HEK293 (cell line): ENCODE measurements around the gene PSTPIP2.

Source experiments
- EGR2 ChIP-seq: fragments of 450-650 bp; formaldehyde crosslinking; IDR thresholded peaks from 2 replicates; pipeline ENCODE4 v1.5.1; 2016; ENCODE audit warnings: low read depth, missing biosample characterization, missing genetic modification characterization
- GFI1B ChIP-seq: fragments of 450-650 bp; formaldehyde crosslinking; IDR thresholded peaks from 2 replicates; pipeline ENCODE4 v1.5.1; 2016; ENCODE audit warnings: missing biosample characterization, missing genetic modification characterization
- HOXC10 ChIP-seq: sonication (generic); formaldehyde crosslinking; IDR thresholded peaks from 2 replicates; pipeline ENCODE4 v1.8.1; 2023; ENCODE audit warnings: mild to moderate bottlenecking, missing genetic modification reagents
- HOXD13 ChIP-seq: sonication (generic); formaldehyde crosslinking; IDR thresholded peaks from 2 replicates; pipeline ENCODE4 v1.8.0; 2022; ENCODE audit warnings: missing genetic modification reagents, borderline replicate concordance
- KLF7 ChIP-seq: fragments of 450-650 bp; formaldehyde crosslinking; IDR thresholded peaks from 2 replicates; pipeline ENCODE4 v1.5.1; 2016; ENCODE audit warnings: missing biosample characterization, missing genetic modification characterization, borderline replicate concordance
- OSR2 ChIP-seq: fragments of 450-650 bp; formaldehyde crosslinking; IDR thresholded peaks from 2 replicates; pipeline ENCODE4 v1.5.1; 2016; ENCODE audit warnings: missing biosample characterization, missing genetic modification characterization
- TRIM28 ChIP-seq: IDR thresholded peaks from 2 replicates; pipeline ENCODE4 v1.6.1; 2011; ENCODE audit warnings: low read length, control low read depth, borderline replicate concordance
- ZBTB44 ChIP-seq: fragments of 450-650 bp; IDR thresholded peaks from 2 replicates; pipeline ENCODE4 v1.5.1; 2018; ENCODE audit warnings: missing biosample characterization, mild to moderate bottlenecking, missing genetic modification characterization
- ZBTB7A ChIP-seq: fragments of 450-650 bp; formaldehyde crosslinking; IDR thresholded peaks from 2 replicates; pipeline ENCODE4 v1.5.1; 2016; ENCODE audit warnings: low read depth, missing biosample characterization, missing genetic modification characterization
- ZFP41 ChIP-seq: fragments of 450-650 bp; formaldehyde crosslinking; IDR thresholded peaks from 2 replicates; pipeline ENCODE4 v1.5.1; 2016; ENCODE audit warnings: missing biosample characterization, missing genetic modification characterization, borderline replicate concordance
- ZNF112 ChIP-seq: fragments of 450-650 bp; formaldehyde crosslinking; IDR thresholded peaks from 2 replicates; pipeline ENCODE4 v1.5.0; 2017; ENCODE audit warnings: missing biosample characterization, missing genetic modification characterization
- ZNF148 ChIP-seq: fragments of 450-650 bp; formaldehyde crosslinking; IDR thresholded peaks from 2 replicates; pipeline ENCODE4 v1.5.0; 2017; ENCODE audit warnings: missing biosample characterization, missing genetic modification characterization, borderline replicate concordance
- ZNF157 ChIP-seq: fragments of 450-650 bp; formaldehyde crosslinking; IDR thresholded peaks from 2 replicates; pipeline ENCODE4 v1.5.1; 2016; ENCODE audit warnings: missing biosample characterization, missing genetic modification characterization
- ZNF16 ChIP-seq: fragments of 450-650 bp; formaldehyde crosslinking; IDR thresholded peaks from 2 replicates; pipeline ENCODE4 v1.5.1; 2016; ENCODE audit warnings: low read depth, missing biosample characterization, missing genetic modification characterization
- ZNF174 ChIP-seq: fragments of 450-650 bp; formaldehyde crosslinking; IDR thresholded peaks from 2 replicates; pipeline ENCODE4 v1.5.0; 2017; ENCODE audit warnings: missing biosample characterization, mild to moderate bottlenecking, missing genetic modification characterization
- ZNF2 ChIP-seq: fragments of 450-650 bp; formaldehyde crosslinking; IDR thresholded peaks from 2 replicates; pipeline ENCODE4 v1.5.1; 2016; ENCODE audit warnings: missing biosample characterization, missing genetic modification characterization
- ZNF311 ChIP-seq: fragments of 450-650 bp; formaldehyde crosslinking; IDR thresholded peaks from 2 replicates; pipeline ENCODE4 v1.5.1; 2017; ENCODE audit warnings: missing biosample characterization, missing genetic modification characterization, borderline replicate concordance
- ZNF404 ChIP-seq: fragments of 450-650 bp; formaldehyde crosslinking; IDR thresholded peaks from 2 replicates; pipeline ENCODE4 v1.5.1; 2017; ENCODE audit warnings: missing biosample characterization, missing genetic modification characterization
- ZNF433 ChIP-seq: fragments of 450-650 bp; formaldehyde crosslinking; IDR thresholded peaks from 2 replicates; pipeline ENCODE4 v1.5.1; 2016; ENCODE audit warnings: missing biosample characterization, missing genetic modification characterization, low read depth
- ZNF473 ChIP-seq: fragments of 450-650 bp; formaldehyde crosslinking; IDR thresholded peaks from 2 replicates; pipeline ENCODE4 v1.5.1; 2017; ENCODE audit warnings: missing biosample characterization, missing genetic modification characterization
- ZNF529 ChIP-seq: fragments of 450-650 bp; formaldehyde crosslinking; IDR thresholded peaks from 2 replicates; pipeline ENCODE4 v1.5.1; 2017; ENCODE audit warnings: missing genetic modification characterization, missing biosample characterization; ENCODE audit not compliant: insufficient replicate concordance
- ZNF571 ChIP-seq: fragments of 450-650 bp; formaldehyde crosslinking; IDR thresholded peaks from 2 replicates; pipeline ENCODE4 v1.5.0; 2017; ENCODE audit warnings: missing biosample characterization, missing genetic modification characterization
- ZNF624 ChIP-seq: fragments of 450-650 bp; formaldehyde crosslinking; IDR thresholded peaks from 2 replicates; pipeline ENCODE4 v1.5.1; 2017; ENCODE audit warnings: missing biosample characterization, missing genetic modification characterization
- ZNF692 ChIP-seq: fragments of 450-650 bp; formaldehyde crosslinking; IDR thresholded peaks from 2 replicates; pipeline ENCODE4 v1.5.1; 2016; ENCODE audit warnings: missing biosample characterization, missing genetic modification characterization
- ZNF747 ChIP-seq: fragments of 450-650 bp; formaldehyde crosslinking; IDR thresholded peaks from 2 replicates; pipeline ENCODE4 v1.5.1; 2016; ENCODE audit warnings: missing biosample characterization, missing genetic modification characterization
- ZSCAN16 ChIP-seq: fragments of 450-650 bp; formaldehyde crosslinking; IDR thresholded peaks from 2 replicates; pipeline ENCODE4 v1.5.1; 2016; ENCODE audit warnings: missing biosample characterization, missing genetic modification characterization
- TF ChIP-seq, protein P1 (sequence below): fragments of 450-650 bp; formaldehyde crosslinking; IDR thresholded peaks from 2 replicates; pipeline ENCODE4 v1.5.1; 2016; ENCODE audit warnings: missing biosample characterization, missing genetic modification characterization
- TF ChIP-seq, protein P2 (sequence below): fragments of 450-650 bp; formaldehyde crosslinking; IDR thresholded peaks from 2 replicates; pipeline ENCODE4; 2016; ENCODE audit warnings: missing biosample characterization, missing genetic modification characterization
- TF ChIP-seq, protein P3 (sequence below): fragments of 450-650 bp; formaldehyde crosslinking; IDR thresholded peaks from 2 replicates; pipeline ENCODE4 v1.5.1; 2016; ENCODE audit warnings: missing biosample characterization, missing genetic modification characterization

The PSTPIP2 gene

DNA sequence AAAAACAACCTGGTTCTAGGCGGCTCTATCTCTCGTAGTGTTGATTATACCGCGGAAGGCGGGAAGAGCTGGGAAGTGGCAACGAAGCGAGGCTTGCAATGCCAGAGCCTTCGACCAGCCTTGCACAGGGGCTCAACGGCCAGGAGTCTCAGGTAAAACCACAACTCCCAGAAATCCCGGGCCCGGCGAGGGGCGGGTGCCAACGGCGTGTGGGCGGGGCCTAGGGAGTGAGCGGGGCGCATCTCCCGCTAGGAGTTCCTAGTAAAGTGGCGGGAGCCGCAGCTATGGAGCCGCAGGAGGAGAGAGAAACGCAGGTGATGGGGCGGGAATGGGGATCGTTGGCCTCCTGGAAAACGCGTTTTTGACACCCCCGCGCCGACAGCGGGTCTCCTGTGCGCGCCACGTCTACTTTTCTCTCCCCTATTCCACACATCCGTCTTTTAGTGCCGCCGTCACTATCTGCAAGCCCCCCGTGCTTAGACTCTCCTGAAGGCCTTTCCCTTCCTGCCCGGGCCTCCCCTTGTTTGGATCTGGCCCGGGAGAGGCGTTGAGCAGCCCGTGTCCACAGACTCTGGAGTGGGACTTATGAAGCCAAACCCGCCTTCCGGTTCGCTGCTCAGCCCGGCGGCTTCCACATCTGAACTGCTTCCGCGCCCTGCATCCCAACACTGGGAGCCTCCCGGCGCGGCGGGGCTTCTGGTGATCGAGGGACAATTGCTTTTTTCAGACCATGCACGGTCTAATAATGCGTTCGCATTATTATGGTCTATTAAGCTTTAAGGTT, 32.3 kb upstream of the PSTPIP2 start, which contains the start of gene HAUS1 (continued):
- TF ChIP-seq, protein P1, sequence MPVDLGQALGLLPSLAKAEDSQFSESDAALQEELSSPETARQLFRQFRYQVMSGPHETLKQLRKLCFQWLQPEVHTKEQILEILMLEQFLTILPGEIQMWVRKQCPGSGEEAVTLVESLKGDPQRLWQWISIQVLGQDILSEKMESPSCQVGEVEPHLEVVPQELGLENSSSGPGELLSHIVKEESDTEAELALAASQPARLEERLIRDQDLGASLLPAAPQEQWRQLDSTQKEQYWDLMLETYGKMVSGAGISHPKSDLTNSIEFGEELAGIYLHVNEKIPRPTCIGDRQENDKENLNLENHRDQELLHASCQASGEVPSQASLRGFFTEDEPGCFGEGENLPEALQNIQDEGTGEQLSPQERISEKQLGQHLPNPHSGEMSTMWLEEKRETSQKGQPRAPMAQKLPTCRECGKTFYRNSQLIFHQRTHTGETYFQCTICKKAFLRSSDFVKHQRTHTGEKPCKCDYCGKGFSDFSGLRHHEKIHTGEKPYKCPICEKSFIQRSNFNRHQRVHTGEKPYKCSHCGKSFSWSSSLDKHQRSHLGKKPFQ (tag by site-specific recombination): no peak
- TF ChIP-seq ZNF433 (tag by site-specific recombination) (no peak), ZNF624 (no peak), ZNF2 (tag by site-specific recombination) (0 out of 2 replicates have a peak, but pooled peaks have one; percentile 41), TRIM28 (no peak), HOXD13 (no peak), ZNF311 (tag by site-specific recombination) (no peak), ZNF112 (no peak), HOXC10 (no peak), ZBTB44 (tag by site-specific recombination) (no peak), ZNF692 (peak; percentile 75; the same call in 1 of the 2 replicates), ZNF157 (tag by site-specific recombination) (no peak), EGR2 (0 out of 2 replicates have a peak, but pooled peaks have one; percentile 6), ZNF174 (tag by site-specific recombination) (no peak), GFI1B (no peak), ZBTB7A (tag by site-specific recombination) (no peak), ZNF529 (tag by site-specific recombination) (no peak), ZNF148 (tag by site-specific recombination) (no peak), ZNF473 (tag by site-specific recombination) (no peak), OSR2 (tag by site-specific recombination) (no peak), ZNF747 (no peak), ZNF404 (tag by site-specific recombination) (no peak), KLF7 (tag by site-specific recombination) (no peak), ZFP41 (no peak), ZNF571 (no peak), ZSCAN16 (tag by site-specific recombination) (no peak), ZNF16 (tag by site-specific recombination) (no peak)
- TF ChIP-seq, protein P2, sequence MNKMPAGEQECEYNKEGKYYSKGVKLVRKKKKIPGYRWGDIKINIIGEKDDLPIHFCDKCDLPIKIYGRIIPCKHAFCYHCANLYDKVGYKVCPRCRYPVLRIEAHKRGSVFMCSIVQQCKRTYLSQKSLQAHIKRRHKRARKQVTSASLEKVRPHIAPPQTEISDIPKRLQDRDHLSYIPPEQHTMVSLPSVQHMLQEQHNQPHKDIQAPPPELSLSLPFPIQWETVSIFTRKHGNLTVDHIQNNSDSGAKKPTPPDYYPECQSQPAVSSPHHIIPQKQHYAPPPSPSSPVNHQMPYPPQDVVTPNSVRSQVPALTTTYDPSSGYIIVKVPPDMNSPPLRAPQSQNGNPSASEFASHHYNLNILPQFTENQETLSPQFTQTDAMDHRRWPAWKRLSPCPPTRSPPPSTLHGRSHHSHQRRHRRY: no peak
- TF ChIP-seq, protein P3, sequence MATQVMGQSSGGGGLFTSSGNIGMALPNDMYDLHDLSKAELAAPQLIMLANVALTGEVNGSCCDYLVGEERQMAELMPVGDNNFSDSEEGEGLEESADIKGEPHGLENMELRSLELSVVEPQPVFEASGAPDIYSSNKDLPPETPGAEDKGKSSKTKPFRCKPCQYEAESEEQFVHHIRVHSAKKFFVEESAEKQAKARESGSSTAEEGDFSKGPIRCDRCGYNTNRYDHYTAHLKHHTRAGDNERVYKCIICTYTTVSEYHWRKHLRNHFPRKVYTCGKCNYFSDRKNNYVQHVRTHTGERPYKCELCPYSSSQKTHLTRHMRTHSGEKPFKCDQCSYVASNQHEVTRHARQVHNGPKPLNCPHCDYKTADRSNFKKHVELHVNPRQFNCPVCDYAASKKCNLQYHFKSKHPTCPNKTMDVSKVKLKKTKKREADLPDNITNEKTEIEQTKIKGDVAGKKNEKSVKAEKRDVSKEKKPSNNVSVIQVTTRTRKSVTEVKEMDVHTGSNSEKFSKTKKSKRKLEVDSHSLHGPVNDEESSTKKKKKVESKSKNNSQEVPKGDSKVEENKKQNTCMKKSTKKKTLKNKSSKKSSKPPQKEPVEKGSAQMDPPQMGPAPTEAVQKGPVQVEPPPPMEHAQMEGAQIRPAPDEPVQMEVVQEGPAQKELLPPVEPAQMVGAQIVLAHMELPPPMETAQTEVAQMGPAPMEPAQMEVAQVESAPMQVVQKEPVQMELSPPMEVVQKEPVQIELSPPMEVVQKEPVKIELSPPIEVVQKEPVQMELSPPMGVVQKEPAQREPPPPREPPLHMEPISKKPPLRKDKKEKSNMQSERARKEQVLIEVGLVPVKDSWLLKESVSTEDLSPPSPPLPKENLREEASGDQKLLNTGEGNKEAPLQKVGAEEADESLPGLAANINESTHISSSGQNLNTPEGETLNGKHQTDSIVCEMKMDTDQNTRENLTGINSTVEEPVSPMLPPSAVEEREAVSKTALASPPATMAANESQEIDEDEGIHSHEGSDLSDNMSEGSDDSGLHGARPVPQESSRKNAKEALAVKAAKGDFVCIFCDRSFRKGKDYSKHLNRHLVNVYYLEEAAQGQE (tag by site-specific recombination): no peak
